ENCODE data around the gene CD9.

- no peak for TF ChIP-seq BACH1 (IDR thresholded peaks at IDR 0.05; ENCODE audit: low read length)
- TF ChIP-seq GABPA (IDR thresholded peaks at IDR 0.05; ENCODE audit: borderline replicate concordance, insufficient read depth, low read length): no peak
- TF ChIP-seq RNF2 (IDR thresholded peaks at IDR 0.05; ENCODE audit: borderline replicate concordance, low read depth, low read length, missing control alignments, poor library complexity, severe bottlenecking): no peak
- TF ChIP-seq FOSL1 (IDR thresholded peaks at IDR 0.05; ENCODE audit: insufficient read depth, low read depth, low read length): no peak
- no peak for TF ChIP-seq CHD2 (IDR thresholded peaks at IDR 0.05; ENCODE audit: low read length)
- no peak for TF ChIP-seq EZH2 (IDR thresholded peaks at IDR 0.05; ENCODE audit: low read depth, low read length, severe bottlenecking)
- no peak for TF ChIP-seq SRF (IDR thresholded peaks at IDR 0.05; ENCODE audit: low read depth, low read length)
Measured at GRCh38 chr12:6280053-6280469, 79.9 kb downstream of the CD9 start.

Measured in H1 (cell line).